ENCODE measurements around the gene EXOSC9.

DNA sequence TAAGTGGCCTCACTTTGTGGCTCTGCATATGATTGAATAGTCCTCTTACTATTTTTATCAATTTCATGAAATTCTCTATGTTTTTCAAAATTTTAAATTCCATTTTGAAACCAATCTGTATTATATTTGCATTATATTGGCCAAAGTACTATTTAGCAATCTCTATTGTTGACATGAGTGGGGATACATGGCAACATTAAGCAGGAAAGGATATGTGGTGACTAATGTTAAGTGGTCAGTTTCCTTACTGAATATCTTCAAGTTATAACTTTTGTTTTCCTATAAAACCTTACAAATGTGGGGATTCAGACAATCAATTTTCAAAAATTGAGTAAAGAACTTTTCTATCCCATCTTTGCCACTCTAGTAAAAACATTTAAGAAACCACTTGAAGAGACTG, 59.0 kb downstream of the EXOSC9 start:
- TF ChIP-seq, protein P1, sequence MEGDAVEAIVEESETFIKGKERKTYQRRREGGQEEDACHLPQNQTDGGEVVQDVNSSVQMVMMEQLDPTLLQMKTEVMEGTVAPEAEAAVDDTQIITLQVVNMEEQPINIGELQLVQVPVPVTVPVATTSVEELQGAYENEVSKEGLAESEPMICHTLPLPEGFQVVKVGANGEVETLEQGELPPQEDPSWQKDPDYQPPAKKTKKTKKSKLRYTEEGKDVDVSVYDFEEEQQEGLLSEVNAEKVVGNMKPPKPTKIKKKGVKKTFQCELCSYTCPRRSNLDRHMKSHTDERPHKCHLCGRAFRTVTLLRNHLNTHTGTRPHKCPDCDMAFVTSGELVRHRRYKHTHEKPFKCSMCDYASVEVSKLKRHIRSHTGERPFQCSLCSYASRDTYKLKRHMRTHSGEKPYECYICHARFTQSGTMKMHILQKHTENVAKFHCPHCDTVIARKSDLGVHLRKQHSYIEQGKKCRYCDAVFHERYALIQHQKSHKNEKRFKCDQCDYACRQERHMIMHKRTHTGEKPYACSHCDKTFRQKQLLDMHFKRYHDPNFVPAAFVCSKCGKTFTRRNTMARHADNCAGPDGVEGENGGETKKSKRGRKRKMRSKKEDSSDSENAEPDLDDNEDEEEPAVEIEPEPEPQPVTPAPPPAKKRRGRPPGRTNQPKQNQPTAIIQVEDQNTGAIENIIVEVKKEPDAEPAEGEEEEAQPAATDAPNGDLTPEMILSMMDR (IDR thresholded peaks at IDR 0.05; ENCODE audit: low read depth, low read length) = no peak
- TF ChIP-seq POLR2A (IDR thresholded peaks at IDR 0.05; ENCODE audit: extremely low read depth, insufficient read length) = no peak
- no peak for TF ChIP-seq MYC (IDR thresholded peaks at IDR 0.05; ENCODE audit: low read depth, low read length)

Measured in NB4 (cell line).